Activated CD8-positive, alpha-beta memory T cell treated with anti-CD3 and anti-CD28 coated beads for 24 hours (primary cell): ENCODE data around the gene SGK1.
"Not testable (repeated sequence)": the region's sequence is repeated elsewhere in the genome, so short reads cannot be mapped to it uniquely, and the experiment has no call there.

Source experiments
- DNase-seq: peaks from one replicate; pipeline ENCODE4 v3.0.0-alpha.2; 2020

Gene SGK1

DNA sequence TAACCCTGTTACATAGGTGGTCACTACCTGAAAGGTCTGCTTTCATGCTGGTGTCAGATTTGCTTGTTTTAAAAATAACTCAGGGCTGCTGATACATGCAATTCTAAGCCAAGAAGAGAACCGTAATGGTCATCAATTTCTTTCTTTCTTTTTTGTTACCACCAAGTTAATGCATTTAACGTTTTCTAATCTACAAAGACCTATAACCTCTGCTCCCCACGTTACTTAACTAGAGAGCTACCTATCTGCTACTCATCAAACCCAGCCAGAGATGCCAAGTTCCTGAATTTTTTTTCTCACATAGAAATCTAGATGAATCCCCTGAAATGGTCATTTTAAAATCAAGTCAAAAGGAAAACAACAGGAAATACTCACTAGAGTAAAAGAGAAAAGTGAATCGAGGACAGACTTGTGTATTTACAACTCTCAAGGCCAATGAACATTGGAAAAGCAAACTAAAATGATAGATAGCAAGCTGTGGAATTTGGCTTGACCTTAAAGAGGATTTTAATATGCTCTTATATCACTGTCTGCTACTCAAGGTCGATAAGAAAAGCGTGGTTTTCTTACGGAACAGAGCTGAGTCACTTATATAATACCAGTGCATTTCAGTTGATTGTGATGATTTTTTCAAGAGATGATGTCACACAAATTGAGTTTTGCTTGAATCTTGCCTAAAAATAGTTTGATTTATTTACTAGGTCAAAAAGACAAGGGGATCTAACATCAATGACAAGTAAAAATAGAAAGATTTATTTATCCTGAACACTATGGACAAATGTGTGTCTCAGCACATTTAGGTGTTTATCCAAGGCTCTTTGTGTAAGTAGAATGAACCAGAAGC lies 67.9 kb downstream of the SGK1 start:
- DNase-seq: no peak

DNA sequence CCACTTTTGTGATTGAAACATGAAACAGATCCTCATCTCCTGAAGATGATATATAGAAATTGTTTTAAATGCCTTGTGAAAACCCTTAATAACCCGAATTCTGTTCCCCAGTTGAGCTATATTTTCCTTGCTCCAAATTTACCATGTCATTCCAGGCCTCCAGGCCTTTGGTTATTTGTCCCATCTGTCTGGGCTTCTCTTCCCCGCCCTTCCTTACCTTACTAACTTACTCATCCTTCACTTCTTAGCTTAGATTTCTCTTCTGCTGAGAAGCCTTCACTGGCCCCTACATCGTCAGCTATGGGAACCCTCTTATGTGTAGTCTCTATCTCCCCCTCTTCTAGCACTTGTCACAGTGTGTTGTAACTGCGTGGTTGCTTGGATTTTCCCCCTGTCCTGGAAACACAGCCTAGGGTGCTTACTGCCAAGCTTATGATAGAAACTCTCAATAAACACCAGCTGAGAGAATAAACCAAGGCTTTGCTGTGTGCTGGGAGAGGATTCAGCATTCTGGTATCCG lies 68.6 kb downstream of the SGK1 start:
- no peak for DNase-seq

DNA sequence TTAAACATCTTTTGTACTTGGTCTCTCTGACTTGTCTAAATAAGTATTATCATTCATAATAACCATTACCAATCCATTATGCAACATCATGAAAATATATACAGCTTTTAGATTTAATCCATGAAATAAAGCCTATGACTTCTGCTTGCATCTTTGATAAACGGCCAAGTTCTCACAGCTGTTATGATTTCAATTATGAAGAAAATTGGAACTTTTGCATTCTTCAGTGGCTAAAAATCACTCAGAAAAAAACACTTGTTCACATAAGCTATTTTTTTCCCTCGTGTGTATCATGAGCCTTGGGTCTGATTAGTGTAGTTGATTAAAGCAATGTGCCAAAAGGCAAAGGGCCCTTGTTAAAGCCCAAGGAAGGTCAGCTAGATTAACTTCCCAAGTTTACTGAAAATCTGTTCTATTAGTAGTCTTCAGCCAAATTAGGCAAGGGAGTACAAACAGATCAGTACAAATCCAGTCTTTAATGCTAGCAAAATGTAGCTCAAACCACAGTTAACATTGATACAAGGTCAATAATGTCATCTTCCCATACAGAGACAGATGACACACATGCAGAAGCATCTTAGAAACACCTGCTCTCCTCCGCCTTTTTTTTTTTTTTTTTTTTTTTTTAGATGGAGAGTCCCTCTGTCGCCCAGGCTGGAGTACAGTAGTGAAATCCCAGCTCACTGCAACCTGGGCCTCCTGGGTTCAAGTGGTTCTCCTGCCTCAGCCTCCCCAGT lies 69.9 kb downstream of the SGK1 start:
- DNase-seq: no peak

DNA sequence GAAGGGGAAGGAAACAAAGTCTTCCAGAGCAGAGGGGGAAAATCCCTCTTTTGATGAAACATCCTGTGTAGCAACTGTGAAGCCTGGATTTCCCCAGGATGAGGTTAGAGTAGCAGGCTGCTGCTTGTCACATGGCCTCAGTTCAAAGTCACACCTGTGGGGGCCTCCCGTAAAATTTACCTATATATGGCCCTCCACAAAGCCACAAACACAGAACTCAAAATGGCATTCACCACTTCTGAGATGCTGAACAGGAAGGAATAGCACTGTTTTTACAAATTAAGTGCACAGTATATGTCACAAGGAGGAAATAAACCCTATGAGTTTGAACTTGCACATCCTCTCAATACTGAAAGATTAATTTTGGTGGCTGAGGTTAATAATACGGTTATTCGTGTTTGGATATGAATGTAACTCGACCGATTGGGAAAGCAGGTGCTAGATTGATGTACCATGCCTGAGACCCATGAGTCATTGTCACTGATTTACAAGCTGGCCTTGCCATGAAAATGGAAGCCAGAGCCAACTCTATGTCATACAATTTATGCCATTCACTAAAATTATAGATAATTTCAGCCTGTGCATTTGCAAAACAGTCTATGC lies 70.6 kb downstream of the SGK1 start:
- peak; percentile 72 for DNase-seq

DNA sequence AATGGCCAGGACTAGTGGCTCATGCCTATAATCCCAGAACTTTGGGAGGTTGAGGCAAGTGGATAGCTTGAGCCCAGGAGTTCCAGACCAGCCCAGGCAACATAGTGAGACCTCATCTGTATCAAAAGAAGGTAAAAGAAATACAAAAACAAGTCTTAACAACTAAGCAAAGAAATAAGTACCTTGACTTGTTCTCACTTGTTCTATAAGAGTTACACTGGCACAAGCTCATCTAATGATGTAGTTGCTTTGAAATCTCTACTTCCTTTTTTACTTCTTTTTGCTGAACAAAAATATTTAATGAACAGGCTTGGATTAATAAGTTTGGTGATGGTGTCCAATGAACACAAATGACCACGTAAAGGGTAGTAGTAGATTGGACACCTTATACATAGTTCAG lies 72.2 kb downstream of the SGK1 start:
- no peak for DNase-seq

DNA sequence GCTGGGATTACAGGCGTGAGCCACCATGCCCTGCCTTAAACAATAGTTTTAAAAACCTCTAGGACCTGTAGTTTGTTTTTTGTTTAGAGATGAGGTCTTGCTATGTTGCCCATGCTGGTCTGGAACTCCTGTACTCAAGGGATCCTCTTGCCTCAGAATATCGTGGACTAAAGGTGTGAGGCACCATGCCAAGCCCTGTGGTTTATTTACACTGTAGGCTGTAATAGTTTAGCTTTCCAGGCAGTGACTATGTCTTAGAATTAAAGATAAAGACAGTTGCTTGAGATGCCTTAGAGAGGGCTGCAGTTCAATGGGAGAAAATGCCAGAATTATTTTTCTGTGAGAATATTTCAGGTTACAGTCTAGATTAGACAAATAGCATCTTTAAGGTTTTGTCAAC lies 72.9 kb downstream of the SGK1 start:
- no peak for DNase-seq

DNA sequence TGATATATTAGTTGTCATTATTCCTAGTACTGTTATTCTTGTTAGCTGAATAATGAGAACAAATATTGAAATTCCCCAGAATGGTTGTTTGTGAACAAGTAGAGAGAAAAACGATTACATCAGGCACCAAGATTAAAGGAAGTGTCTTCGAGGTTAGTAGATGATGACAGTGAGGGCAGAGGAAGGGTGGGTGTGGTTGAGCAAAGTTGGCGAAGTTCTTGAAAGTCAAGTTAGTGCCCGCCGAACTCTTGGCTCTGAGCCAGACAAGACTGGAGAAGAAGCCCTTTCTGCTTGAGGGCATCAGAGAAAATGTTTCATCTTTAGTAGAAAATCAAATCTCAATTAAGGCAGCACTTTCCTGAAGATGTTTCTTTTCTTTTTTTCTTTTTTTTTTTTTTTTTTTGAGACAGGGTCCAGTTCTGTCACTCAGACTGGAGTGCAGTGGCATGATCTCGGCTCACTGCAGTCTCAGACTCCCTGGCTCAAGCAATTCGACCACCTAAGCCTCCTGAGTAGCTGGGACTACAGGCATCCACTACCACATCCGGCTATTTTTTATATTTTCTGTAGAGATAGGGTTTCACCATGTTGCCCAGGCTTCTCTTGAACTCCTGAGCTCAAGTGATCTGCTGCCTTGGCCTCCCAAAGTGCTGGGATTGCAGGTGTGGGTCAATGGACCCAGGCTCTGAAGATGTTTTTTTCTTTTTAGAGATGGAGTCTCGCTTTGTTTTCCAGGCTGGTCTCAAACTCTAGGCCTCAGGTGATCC lies 77.1 kb downstream of the SGK1 start:
- DNase-seq: peak; percentile 82

DNA sequence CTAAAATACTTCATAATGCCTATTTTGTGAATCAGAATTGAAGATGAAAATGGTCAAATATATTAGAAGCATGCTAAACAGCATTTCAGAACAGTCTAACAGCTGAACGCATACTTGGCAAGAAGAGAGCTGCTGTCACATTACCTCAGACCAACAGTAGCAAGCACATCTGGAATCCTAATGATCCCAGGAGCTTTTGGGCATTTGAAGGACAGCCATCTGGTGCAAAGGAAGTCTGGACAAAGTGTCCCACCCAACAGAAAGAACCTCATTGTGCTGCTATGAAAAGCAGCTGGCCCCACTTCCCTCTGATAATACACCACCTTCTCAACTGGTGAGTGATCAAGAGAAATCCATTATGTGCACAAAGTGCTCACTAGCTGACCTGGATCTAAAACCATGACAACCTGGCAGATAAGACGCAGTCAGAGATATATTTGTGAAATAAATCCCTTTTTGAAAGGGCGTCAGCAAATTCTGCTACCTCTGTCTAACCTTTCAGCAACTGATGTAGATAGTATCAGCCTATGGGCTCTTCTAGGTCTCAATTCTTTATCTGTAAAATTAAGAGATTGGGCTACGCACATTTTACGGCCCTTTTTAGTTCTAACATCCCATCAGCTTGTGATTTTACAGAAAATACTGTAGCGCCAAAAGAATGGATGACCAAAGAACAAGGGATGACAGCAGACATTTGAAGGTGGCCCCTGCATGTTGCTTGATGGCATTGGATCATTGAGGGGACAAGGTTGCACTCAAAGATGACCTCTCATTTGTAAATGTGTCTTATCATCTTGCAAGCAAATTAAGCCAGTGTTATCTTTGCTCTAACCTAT lies 78.7 kb downstream of the SGK1 start:
- DNase-seq: no peak

DNA sequence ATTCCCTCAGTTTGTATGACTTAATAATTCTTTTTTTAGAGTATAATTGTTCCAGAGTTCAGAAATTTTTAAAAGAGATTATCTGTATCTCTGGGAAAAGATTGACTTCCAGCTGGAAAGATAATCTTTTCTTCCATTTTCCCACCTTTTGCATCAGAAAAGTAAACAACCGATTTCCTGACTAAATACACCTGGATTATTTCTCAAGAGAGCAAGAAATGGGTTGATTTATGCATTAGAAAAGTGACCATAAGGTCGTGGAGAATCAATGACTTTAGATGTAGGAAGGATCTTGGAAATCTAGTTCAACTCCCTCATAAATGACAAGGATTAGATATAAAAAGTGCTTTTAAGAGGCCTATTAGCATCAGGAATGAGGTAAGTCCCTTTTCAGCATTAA lies 79.9 kb downstream of the SGK1 start:
- no peak for DNase-seq

DNA sequence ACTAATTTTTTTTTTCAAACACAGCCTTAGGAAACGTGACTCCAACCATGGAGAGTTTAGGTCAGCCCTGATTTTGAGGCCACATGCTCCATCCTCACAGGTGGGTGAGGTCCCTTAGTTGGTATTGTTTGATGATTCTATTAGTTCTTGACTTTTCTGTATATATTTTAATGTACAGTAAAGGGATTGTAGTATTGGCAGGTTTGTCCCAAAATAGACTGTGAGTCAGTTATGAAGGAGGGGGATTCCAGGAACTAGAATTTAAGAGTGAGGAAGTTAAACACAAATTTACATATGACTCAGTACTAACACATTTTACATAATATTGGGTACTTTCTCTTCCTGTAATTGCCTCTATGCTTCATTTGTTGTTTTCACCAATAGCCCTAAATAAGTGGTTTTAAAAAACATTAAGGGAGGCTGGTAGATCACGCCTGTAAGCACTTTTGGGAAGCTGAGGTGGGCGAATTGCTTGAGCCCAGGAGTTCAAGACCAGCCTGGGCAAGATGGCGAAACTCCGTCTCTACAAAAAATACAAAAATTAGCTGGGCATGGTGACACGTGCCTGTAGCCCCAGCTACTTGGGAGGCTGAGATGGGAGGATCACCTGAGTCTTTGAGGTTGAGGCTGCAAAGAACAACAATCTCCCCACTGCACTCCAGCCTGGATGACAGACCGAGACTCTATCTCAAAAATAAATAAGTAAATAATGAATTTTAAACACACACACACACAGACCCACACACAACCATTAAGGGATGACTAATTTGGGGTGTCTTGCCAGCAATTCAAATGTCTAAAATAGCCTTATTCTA lies 81.8 kb downstream of the SGK1 start:
- peak; percentile 70 for DNase-seq

DNA sequence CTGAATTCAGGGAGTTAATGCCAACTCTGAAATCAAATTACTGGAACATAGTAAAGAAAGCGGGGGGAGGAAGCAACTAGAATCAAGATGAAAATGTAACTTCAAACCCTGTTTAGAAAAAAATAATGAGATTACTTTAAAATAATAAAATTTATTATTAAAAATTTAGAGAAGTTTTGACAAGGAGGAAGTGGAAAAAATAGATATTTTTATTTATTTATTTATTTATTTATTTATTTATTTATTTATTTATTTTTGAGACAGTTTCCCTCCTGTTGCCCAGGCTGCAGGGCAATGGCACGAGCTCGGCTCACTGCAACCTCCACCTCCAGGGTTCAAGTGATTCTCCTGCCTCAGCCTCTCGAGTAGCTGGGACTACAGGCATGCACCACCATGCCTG lies 82.6 kb downstream of the SGK1 start:
- DNase-seq: not testable (repeated sequence)

DNA sequence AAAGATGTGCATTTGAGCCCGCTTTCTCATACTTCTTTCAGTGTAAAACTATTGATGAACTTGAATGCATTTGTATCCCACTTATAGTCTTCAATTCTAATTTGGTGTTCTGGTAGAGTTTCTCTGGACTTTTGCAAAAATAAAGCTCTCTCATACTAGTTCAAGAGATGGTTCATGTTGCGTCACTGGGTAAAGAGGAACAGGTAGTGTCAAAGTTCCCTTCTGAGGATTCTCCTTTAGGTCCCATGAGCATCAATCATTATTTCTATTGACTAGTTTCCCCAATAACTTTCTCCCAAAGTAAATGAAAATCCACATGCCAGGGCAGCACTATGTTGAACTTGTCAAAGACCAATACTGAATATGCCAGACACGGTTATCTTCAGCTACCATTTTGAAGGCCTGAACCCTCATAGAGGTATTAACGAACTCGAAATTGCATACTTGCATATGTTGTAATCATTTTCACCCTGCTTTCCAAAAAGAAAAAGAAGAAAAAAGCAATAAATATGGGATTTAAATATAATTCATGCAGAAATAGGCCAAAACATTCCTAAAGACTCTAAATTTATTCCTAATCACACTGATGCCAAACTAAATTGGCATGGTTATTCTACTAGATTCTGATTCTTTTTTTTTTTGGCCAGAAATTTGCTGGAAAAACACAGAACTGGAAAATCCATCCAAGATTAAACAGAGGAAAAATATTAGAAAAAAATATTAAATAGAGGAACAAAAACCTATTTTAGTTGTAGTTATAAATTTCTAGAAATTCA lies 84.5 kb downstream of the SGK1 start:
- no peak for DNase-seq

DNA sequence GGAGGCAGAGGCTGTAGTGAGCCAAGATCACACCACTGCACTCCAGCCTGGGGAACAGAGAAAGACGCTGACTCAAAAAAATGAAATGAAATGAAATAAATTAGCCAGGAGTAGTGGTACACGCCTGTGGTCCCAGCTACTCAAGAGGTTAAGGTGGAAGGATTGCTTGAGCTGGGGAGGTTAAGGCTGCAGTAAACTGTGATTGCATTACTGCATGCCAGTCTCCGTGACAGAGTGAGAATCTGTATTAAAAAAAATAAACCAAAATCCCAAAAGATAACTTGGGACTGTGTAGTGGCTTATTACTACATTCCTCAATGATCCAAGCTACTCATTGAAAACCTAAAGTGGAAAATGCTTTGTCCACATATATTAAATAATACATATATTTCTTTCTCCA lies 87.0 kb downstream of the SGK1 start:
- no peak for DNase-seq

DNA sequence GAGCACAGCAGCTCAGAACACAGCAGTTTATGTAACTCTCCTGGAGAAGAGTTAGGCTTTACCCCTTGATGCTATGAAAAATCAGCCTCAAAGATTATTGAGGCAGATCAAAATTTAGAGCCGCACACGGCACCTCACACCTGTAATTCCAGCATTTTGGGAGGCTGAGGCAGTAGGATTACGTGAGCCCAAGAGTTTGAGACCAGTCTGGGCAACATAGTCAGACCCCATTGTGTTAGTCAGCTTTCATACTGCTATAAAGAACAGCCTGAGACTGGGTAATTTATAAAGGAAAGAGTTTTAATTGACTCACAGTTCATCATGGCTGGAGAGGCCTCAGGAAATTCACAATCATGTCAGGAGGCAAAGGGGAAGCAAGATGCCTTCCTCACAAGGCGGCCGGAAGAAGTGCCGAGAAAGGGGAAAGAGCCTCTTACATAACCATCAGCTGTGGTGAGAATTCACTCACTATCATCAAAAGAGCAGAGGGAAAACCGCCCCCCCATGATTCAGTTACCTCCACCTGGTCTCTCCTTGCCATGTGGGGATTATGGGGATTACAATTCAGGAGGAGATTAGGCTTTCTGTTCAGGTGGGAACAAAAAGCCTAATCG lies 87.7 kb downstream of the SGK1 start:
- no peak for DNase-seq

DNA sequence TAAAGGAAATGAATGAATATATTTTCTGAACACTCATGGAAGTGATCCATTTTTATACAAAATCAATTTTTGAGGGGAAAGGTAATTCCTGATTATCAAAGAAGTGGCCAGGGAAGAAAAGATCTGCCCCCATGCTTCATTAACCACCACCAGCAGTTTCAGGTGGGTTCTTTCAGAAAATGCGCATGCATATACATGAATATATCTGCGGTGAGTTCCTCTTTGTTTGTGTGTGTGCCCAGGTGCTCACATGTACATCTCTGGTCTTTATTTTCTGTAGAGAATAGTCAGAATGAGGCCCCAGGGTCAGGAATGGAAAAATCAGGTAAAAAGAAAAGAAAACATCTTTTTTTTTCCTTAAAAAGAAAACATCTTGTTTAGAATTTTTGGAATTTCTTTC lies 88.4 kb downstream of the SGK1 start:
- no peak for DNase-seq

DNA sequence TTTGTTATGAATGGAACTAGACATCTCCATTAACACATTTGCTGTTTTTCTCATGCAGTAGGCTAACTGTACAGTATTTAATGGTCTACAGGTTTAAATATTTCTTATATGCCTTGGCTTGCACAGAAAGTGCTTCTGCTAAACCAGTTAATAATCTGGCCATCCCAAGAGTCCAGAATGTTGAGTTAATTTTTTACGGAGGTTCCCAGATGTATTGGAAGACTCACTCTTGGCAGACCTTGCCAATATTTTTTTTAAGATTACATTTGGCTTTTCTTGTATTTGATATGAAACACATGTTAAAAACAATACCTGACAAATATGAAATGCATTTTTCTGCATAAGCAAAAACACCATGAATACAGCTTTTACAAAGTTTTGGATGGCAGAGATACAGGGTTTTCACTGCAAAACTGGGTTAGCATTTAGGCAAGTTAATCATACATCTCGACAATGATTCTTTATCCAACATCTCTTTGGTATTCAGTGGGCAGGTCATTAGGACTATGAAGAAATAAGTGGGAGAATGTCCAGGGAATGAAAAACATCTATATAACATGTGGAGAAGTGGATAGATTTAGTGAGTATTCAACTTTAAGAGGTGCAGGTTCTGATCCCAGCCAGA lies 94.0 kb downstream of the SGK1 start:
- DNase-seq: no peak

DNA sequence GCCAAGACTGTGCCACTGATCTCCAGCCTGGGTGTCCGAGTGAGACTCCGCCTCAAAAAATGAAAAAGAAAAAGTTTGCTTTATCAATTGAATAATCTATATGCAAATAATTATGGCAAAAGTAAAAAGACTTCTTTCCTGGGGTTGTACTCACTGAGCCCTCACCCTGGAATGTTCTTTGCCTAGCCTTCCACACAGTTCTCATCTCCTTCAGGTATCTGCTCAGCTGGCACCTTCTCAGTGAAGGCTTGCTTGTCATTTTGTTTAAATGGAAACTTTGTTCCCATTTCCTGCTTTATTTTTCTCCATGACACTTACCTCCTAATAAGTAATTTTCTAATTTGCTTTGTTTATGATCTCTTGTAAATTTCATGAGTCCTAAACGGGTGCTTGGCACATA lies 96.7 kb downstream of the SGK1 start:
- DNase-seq: no peak

DNA sequence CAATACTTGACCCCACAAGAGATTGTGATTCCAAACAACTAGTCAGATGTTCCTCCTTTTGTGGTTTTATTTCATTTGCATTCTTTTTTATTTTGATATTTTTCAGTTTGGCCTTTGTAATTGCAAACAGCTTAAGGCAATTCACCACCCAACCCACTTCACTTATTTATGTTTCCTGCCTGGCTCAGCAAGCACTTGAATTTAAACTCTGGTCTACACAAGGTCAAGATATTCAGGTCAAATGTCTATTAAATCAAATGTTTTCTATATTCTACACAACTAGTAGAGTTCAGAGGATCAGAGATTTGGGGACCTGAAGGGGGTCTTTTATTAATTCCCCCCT lies 100.1 kb downstream of the SGK1 start:
- no peak for DNase-seq

DNA sequence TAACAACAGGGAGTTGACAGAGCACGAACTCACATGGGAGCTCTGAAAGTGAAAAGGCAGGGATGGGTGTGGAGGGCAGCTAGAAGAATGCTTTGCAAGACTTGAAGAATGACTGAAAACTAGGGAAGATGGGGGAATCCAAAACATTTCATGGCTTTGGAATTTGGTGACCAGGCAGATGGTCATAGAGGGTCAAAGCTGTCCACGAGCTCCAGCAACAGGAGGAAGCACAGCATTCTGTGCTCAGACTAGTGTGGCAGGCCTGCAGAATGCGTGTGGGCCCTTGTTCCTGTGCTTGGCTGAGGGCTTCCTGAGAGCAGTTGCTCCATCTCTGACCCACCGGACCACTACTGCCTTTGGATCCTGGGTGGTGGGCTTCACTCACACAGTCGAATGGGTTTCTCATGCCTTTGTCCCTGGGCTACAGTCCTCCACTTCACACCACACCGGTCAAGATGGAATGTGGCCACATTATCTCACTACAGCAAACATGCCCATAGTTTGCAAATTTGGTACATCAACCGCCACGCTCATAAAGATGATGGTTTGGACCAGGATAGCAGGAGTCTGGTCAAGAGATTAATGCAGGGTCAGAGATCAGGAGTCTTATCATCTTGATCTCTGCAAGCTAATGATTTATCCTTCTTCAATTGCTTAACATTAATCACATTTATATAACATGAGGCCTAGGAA lies 100.7 kb downstream of the SGK1 start:
- DNase-seq: no peak
